Upper lobe of right lung (tissue), 1 donor: ENCODE data around the gene HS6ST3. TPM values are rescaled to one million over a fixed set of nuclear protein-coding genes. Genes with fewer than 3 reads are reported as not detected.

ENCODE experiments used
- ATAC-seq: fragments of 200-7000 bp; cut with Tn5 transposase; one replicate; pipeline ENCODE4 v1.9.1; 2020; ENCODE audit warnings: mild to moderate bottlenecking, moderate library complexity
- DNase-seq: peaks from one replicate; pipeline ENCODE4 v3.0.0-alpha.2; 2020
- H3K27ac ChIP-seq: fragments of 200-600 bp; one replicate; pipeline ENCODE4 v1.8.0; 2022
- H3K27me3 ChIP-seq: fragments of 200-600 bp; one replicate; pipeline ENCODE4 v1.8.0; 2022; ENCODE audit warnings: mild to moderate bottlenecking
- H3K36me3 ChIP-seq: fragments of 200-600 bp; one replicate; pipeline ENCODE4 v1.8.0; 2022
- H3K4me1 ChIP-seq: fragments of 200-600 bp; one replicate; pipeline ENCODE4 v1.8.0; 2022
- H3K4me3 ChIP-seq: fragments of 200-600 bp; one replicate; pipeline ENCODE4 v1.8.0; 2022; ENCODE audit warnings: mild to moderate bottlenecking
- H3K9me3 ChIP-seq: fragments of 200-600 bp; one replicate; pipeline ENCODE4 v1.8.0; 2022
- CTCF ChIP-seq: fragments of 200-600 bp; IDR thresholded peaks from one replicate; pipeline ENCODE4 v1.8.0; 2022; ENCODE audit warnings: antibody characterized with exemption
- intact Hi-C: fragments of 100-400 bp; cut with DNase I; formaldehyde crosslinking; loops from one replicate; pipeline ENCODE4 v1.11.0; 2022
- total RNA-seq: library from RNA; stranded (reverse); fragmentation: NEBNext Ultra II Directional; extraction: Animal tissue kit (Norgen Biotek cat#: 25700); gene quantifications from one replicate; pipeline ENCODE4 v1.2.1, GENCODE V29; 2021
- donor health status: DM: no; HTN: yes; CAD: no; lungs with severe emphysema.

The HS6ST3 gene
- total RNA-seq, 1 donor from 2014 or later: not detected

GRCh38 chr13:96696389-96696900 lies 606.5 kb downstream of the HS6ST3 start:
- no peak for TF ChIP-seq CTCF
- H3K27me3 ChIP-seq: no peaks in the 10 kb centered on the region
- H3K36me3 ChIP-seq: no peaks in the 10 kb centered on the region
- DNase-seq: no peak
- no peak overlapping the region for H3K4me3 ChIP-seq
- no peak for ATAC-seq
- intact Hi-C loops: no loop called here
- no peaks in the 10 kb centered on the region for H3K9me3 ChIP-seq
- no peaks in the 10 kb centered on the region for H3K4me1 ChIP-seq
- H3K27ac ChIP-seq: no peak overlapping the region

GRCh38 chr13:96700657-96701056 lies 610.8 kb downstream of the HS6ST3 start:
- Histone ChIP-seq H3K4me3 (no peak overlapping the region), H3K27me3 (no peaks in the 10 kb centered on the region), H3K36me3 (no peaks in the 10 kb centered on the region), H3K9me3 (no peaks in the 10 kb centered on the region), H3K27ac (no peak overlapping the region), H3K4me1 (no peaks in the 10 kb centered on the region)
- intact Hi-C loops: no loop called here
- ATAC-seq (no peak), DNase-seq (no peak)
- TF ChIP-seq CTCF: no peak

- Histone ChIP-seq H3K27me3 (no peaks in the 10 kb centered on the region), H3K27ac (no peak overlapping the region), H3K9me3 (no peaks in the 10 kb centered on the region), H3K4me3 (no peak overlapping the region), H3K36me3 (no peaks in the 10 kb centered on the region), H3K4me1 (no peaks in the 10 kb centered on the region)
- TF ChIP-seq CTCF: no peak
- DNase-seq (no peak), ATAC-seq (no peak)
- intact Hi-C loops: no loop called here
These were observed 617.2 kb downstream of the HS6ST3 start for GRCh38 chr13:96707146-96707545.

GRCh38 chr13:96710166-96710862 lies 620.4 kb downstream of the HS6ST3 start:
- no peaks in the 10 kb centered on the region for H3K4me1 ChIP-seq
- no peak overlapping the region for H3K4me3 ChIP-seq
- H3K27ac ChIP-seq: no peak overlapping the region
- H3K36me3 ChIP-seq: no peaks in the 10 kb centered on the region
- no peaks in the 10 kb centered on the region for H3K9me3 ChIP-seq
- H3K27me3 ChIP-seq: no peaks in the 10 kb centered on the region
- DNase-seq (no peak), ATAC-seq (no peak)
- intact Hi-C loops: no loop called here
- no peak for TF ChIP-seq CTCF

- no peaks in the 10 kb centered on the region for H3K4me1 ChIP-seq
- TF ChIP-seq CTCF: no peak
- no peaks in the 10 kb centered on the region for H3K27me3 ChIP-seq
- ATAC-seq (no peak), DNase-seq (no peak)
- H3K4me3 ChIP-seq: no peak overlapping the region
- no peak overlapping the region for H3K27ac ChIP-seq
- no peaks in the 10 kb centered on the region for H3K36me3 ChIP-seq
- no peaks in the 10 kb centered on the region for H3K9me3 ChIP-seq
- intact Hi-C loops: no loop called here
These were observed 630.5 kb downstream of the HS6ST3 start for GRCh38 chr13:96720446-96720845.

GRCh38 chr13:96726651-96727050 lies 636.7 kb downstream of the HS6ST3 start:
- Histone ChIP-seq H3K27ac (no peak overlapping the region), H3K4me3 (no peak overlapping the region), H3K27me3 (no peaks in the 10 kb centered on the region), H3K9me3 (no peaks in the 10 kb centered on the region), H3K4me1 (no peaks in the 10 kb centered on the region), H3K36me3 (no peaks in the 10 kb centered on the region)
- intact Hi-C loops: no loop called here
- DNase-seq (no peak), ATAC-seq (no peak)
- no peak for TF ChIP-seq CTCF
